Endothelial cell of umbilical vein (primary cell): ENCODE results near the gene TMEM254. TPM values are rescaled to one million over a fixed set of nuclear protein-coding genes. Genes with fewer than 3 reads are reported as not detected.

ENCODE experiments used
- BruUV-seq: library from RNA; stranded (reverse); fragments of 400-500 nt; replicated peaks from 2 replicates; lab custom pipeline; 2021; lab: Mats Ljungman, UMichigan
- CTCF ChIA-PET: fragments of 300-600, 350-600 bp; sonication (Branson Sonifier 250); formaldehyde crosslinking; loops from one replicate; lab custom pipeline; 2021; ENCODE audit warnings: antibody characterized with exemption, inconsistent platforms; lab: Charles Lee
- POLR2A ChIA-PET: fragments of 300-600, 350-600 bp; sonication (Branson Sonifier 250); formaldehyde crosslinking; loops from one replicate; lab custom pipeline; 2021; ENCODE audit warnings: antibody characterized with exemption, inconsistent platforms; lab: Charles Lee
- DNase-seq: peaks from one replicate; pipeline ENCODE4 v3.0.0-alpha.2; 2011; ENCODE audit warnings: low read depth, low spot score
- FAIRE-seq: peaks from 2 replicates; lab custom pipeline; 2011; peaks lifted over from hg19 to GRCh38; lab: Jason Lieb, UNC
- H2AFZ ChIP-seq: 2 replicates; pipeline ENCODE4 v1.6.0; 2012; ENCODE audit warnings: low read depth, low read length, control low read depth, inconsistent platforms
- H3K27ac ChIP-seq: 2 replicates; pipeline ENCODE4 v1.5.1; 2011; ENCODE audit warnings: low read depth, mild to moderate bottlenecking, control low read depth, low read length, moderate library complexity; ENCODE audit not compliant: insufficient read depth
- H3K27me3 ChIP-seq, 2 experiments: 2 replicates each; pipeline versions ENCODE4 v1.6.0 to v1.6.1; 2011; ENCODE audit warnings: low read length in 2 of 2, mixed read lengths in 1 of 2; ENCODE audit not compliant: control insufficient read depth in 2 of 2, insufficient read depth in 2 of 2
- H3K36me3 ChIP-seq, 2 experiments: 2 replicates in 1 of 2; 3 replicates in 1 of 2; pipeline ENCODE4 v1.5.1; 2011; ENCODE audit warnings: low read length in 2 of 2, mild to moderate bottlenecking in 1 of 2, moderate library complexity in 1 of 2; ENCODE audit not compliant: control insufficient read depth in 2 of 2, insufficient read depth in 2 of 2; ENCODE audit errors: extremely low read depth in 1 of 2
- H3K4me1 ChIP-seq: 3 replicates; pipeline ENCODE4 v1.5.1; 2011; ENCODE audit warnings: mild to moderate bottlenecking, low read length; ENCODE audit not compliant: control insufficient read depth, insufficient read depth; ENCODE audit errors: extremely low read depth
- H3K4me2 ChIP-seq: 2 replicates; pipeline ENCODE4 v1.6.1; 2011; ENCODE audit warnings: low read length, control low read depth, mixed read lengths; ENCODE audit not compliant: insufficient read depth
- H3K4me3 ChIP-seq, 3 experiments: fragments of 200-600 bp in 1 of 3; sonication (generic), shearing (Covaris generic) in 1 of 3; replicated peaks in 1 of 3; 2 replicates each; pipeline ENCODE4 v1.5.1; 2011 to 2016; ENCODE audit warnings: control low read depth in 3 of 3, low read length in 3 of 3, mild to moderate bottlenecking in 2 of 3, inconsistent platforms in 1 of 3, low read depth in 1 of 3, moderate library complexity in 1 of 3; ENCODE audit not compliant: insufficient read depth in 1 of 3
- H3K79me2 ChIP-seq: 2 replicates; pipeline ENCODE4 v1.6.0; 2012; ENCODE audit warnings: low read length, inconsistent platforms; ENCODE audit not compliant: control insufficient read depth, insufficient read depth
- H3K9ac ChIP-seq: replicated peaks from 2 replicates; pipeline ENCODE3; 2011; ENCODE audit warnings: low read length, control low read depth; ENCODE audit not compliant: insufficient read depth; ENCODE audit errors: extremely low read depth
- H3K9me1 ChIP-seq: replicated peaks from 3 replicates; pipeline ENCODE4 v1.6.0; 2011; ENCODE audit warnings: mild to moderate bottlenecking, low read length; ENCODE audit not compliant: control insufficient read depth, insufficient read depth; ENCODE audit errors: extremely low read depth
- H3K9me3 ChIP-seq: replicated peaks from 2 replicates; pipeline ENCODE4 v1.5.1; 2012; ENCODE audit warnings: low read length, inconsistent platforms; ENCODE audit not compliant: control insufficient read depth, insufficient read depth
- H4K20me1 ChIP-seq: replicated peaks from 2 replicates; pipeline ENCODE3; 2011; ENCODE audit warnings: mild to moderate bottlenecking, low read length; ENCODE audit not compliant: control insufficient read depth, insufficient read depth; ENCODE audit errors: extremely low read depth
- EZH2 ChIP-seq: IDR thresholded peaks from 2 replicates; pipeline ENCODE4 v1.6.1; 2012; ENCODE audit warnings: borderline replicate concordance, low read depth, mild to moderate bottlenecking, moderate library complexity, low read length, inconsistent platforms; ENCODE audit not compliant: severe bottlenecking
- FOS ChIP-seq: IDR thresholded peaks from 2 replicates; pipeline ENCODE4 v1.6.1; 2011; ENCODE audit warnings: mild to moderate bottlenecking, low read length, moderate library complexity, borderline replicate concordance; ENCODE audit not compliant: insufficient read depth
- GATA2 ChIP-seq: IDR thresholded peaks from 2 replicates; pipeline ENCODE4 v1.7.0; 2011; ENCODE audit warnings: low read depth, mild to moderate bottlenecking, moderate library complexity, mixed read lengths, low read length; ENCODE audit not compliant: insufficient read length, insufficient read depth
- JUN ChIP-seq: IDR thresholded peaks from 2 replicates; pipeline ENCODE4 v1.6.1; 2011; ENCODE audit warnings: borderline replicate concordance, low read depth; ENCODE audit not compliant: insufficient read length, insufficient read depth
- MYC ChIP-seq: IDR thresholded peaks from one replicate; pipeline ENCODE4 v1.6.1; 2011; ENCODE audit warnings: mild to moderate bottlenecking, low read depth, low read length
- POLR2A ChIP-seq: IDR thresholded peaks from 2 replicates; pipeline ENCODE4 v1.6.1; 2012; ENCODE audit warnings: low read depth, mild to moderate bottlenecking, control low read depth, low read length
- POLR2AphosphoS5 ChIP-seq: IDR thresholded peaks from 2 replicates; pipeline ENCODE4 v1.6.1; 2012; ENCODE audit warnings: low read depth, mild to moderate bottlenecking, control low read depth, low read length, moderate library complexity; ENCODE audit not compliant: insufficient read depth
- dilution Hi-C: fragments of 300-500 bp; cut with MboI; formaldehyde crosslinking; loops from one replicate; pipeline ENCODE4 v1.15.0; 2019; ENCODE audit warnings: low sequenced_read_pairs; ENCODE audit not compliant: extremely low pct_ligation_motif_present
- intact Hi-C: fragments of 100-400 bp; cut with micrococcal nuclease; formaldehyde crosslinking; loops from one replicate; pipeline ENCODE4 v1.10.0; 2022
- polyA plus RNA-seq, 4 experiments: library from polyadenylated mRNA; depleted of rRNA in 3 of 4; stranded (reverse) in 3 of 4; unstranded in 1 of 4; fragments of >200 nt; gene quantifications; 2 replicates each; pipeline versions ENCODE4 v1.2.1 to v1.2.3, GENCODE V29; 2011 to 2012; ENCODE audit warnings: missing spikeins in 1 of 4
- total RNA-seq: library from RNA; stranded (reverse); gene quantifications from 2 replicates; pipeline ENCODE4 v1.2.3, GENCODE V29; 2021
- TF ChIP-seq, protein P1 (sequence below), 2 donors: IDR thresholded peaks; 1 replicate in 1 of 2; 2 replicates in 1 of 2; pipeline ENCODE4 v1.5.1; 2011; ENCODE audit warnings: low read length in 2 of 2, mild to moderate bottlenecking in 2 of 2, moderate library complexity in 2 of 2, control low read depth in 1 of 2, inconsistent platforms in 1 of 2, low read depth in 1 of 2; ENCODE audit not compliant: insufficient read depth in 1 of 2; ENCODE audit errors: extremely low read depth in 1 of 2
- TF ChIP-seq, protein P2 (sequence below): IDR thresholded peaks from 2 replicates; pipeline ENCODE4 v1.6.1; 2011; ENCODE audit not compliant: insufficient read depth, insufficient read length

The TMEM254 gene
- total and polyA plus RNA-seq, 2 donors (not counting 3 experiments of a cell fraction or from before 2014, with no cell fraction given), result 10.1 to 13.4 TPM

GRCh38 chr10:80110986-80111385 lies 32.5 kb downstream of the TMEM254 start:
- Histone ChIP-seq H3K4me3 (no peak overlapping the region), H3K9me1 (no peaks in the 10 kb centered on the region), H3K36me3 (no peaks in the 10 kb centered on the region), H3K27ac (no peak overlapping the region), H3K4me2 (no peak overlapping the region), H3K4me1 (no peaks in the 10 kb centered on the region), H4K20me1 (no peaks in the 10 kb centered on the region), H2AFZ (no peak overlapping the region), H3K9me3 (no peaks in the 10 kb centered on the region), H3K27me3 (no peaks in the 10 kb centered on the region), H3K9ac (no peak overlapping the region), H3K79me2 (no peaks in the 10 kb centered on the region)
- intact Hi-C loops, result no loop called here
- POLR2A ChIA-PET, result no interaction called here
- DNase-seq (no peak), FAIRE-seq (no peak)
- no TSS peak for BruUV-seq
- CTCF ChIA-PET, result no interaction called here
- TF ChIP-seq POLR2A (no peak), POLR2AphosphoS5 (no peak), MYC (no peak), GATA2 (no peak), EZH2 (no peak), FOS (no peak), JUN (no peak)
- TF ChIP-seq, protein P1, sequence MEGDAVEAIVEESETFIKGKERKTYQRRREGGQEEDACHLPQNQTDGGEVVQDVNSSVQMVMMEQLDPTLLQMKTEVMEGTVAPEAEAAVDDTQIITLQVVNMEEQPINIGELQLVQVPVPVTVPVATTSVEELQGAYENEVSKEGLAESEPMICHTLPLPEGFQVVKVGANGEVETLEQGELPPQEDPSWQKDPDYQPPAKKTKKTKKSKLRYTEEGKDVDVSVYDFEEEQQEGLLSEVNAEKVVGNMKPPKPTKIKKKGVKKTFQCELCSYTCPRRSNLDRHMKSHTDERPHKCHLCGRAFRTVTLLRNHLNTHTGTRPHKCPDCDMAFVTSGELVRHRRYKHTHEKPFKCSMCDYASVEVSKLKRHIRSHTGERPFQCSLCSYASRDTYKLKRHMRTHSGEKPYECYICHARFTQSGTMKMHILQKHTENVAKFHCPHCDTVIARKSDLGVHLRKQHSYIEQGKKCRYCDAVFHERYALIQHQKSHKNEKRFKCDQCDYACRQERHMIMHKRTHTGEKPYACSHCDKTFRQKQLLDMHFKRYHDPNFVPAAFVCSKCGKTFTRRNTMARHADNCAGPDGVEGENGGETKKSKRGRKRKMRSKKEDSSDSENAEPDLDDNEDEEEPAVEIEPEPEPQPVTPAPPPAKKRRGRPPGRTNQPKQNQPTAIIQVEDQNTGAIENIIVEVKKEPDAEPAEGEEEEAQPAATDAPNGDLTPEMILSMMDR (IDR thresholded peaks at IDR 0.05; ENCODE audit: extremely low read depth in 1 of 2, insufficient read depth in 1 of 2, low read depth in 1 of 2, low read length in 2 of 2), result no peak
- TF ChIP-seq, protein P2, sequence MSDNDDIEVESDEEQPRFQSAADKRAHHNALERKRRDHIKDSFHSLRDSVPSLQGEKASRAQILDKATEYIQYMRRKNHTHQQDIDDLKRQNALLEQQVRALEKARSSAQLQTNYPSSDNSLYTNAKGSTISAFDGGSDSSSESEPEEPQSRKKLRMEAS, result no peak
- dilution Hi-C loops, result no loop called here
